GM21423 (cell line): ENCODE measurements around the gene CBR1.
"Not testable (repeated sequence)": the region's sequence is repeated elsewhere in the genome, so short reads cannot be mapped to it uniquely, and the experiment has no call there.

Experiments
- ATAC-seq: cut with Tn5 transposase; IDR thresholded peaks from one replicate; pipeline ENCODE4 v1.9.1; 2021; ENCODE audit warnings: mild to moderate bottlenecking, moderate library complexity; ENCODE audit not compliant: unreplicated experiment

Gene CBR1

DNA sequence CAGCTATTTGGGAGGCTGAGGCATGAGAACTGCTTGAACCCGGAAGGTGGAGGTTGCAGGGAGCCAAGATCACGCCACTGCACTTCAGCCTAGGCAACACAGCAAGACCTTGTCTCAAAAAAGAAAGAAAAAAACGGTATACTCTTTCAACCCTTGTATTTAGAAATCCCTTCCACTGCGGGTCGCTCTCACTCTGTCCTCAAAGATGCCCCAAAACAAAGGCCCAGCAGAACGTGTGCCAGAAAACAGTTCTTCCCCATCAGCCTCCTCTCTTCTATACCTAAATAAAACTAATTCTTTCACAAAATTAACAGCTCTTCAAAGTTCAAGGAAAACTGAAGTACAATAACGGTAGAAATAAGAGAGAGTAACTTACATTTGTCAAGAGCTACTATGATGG lies 22.7 kb upstream of the CBR1 start:
- ATAC-seq: no peak

DNA sequence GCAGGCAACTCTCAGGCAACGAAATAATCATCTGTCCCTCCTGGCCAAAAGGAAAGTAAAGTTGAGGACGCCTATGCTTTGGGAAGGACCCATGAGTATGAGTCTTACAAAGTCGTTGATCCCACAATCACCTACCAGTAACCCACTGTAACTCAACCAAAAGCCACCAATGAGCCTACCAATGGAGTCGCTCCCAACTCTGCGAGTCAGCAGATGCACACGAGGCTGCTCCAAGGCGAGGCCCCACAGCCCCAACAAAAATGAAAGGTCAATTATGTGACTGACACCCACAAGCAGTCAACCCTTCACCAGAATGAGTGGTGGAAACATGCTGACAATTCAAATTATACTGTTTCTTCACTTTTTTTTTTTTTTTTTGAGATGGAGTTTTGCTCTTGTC lies 21.5 kb upstream of the CBR1 start:
- ATAC-seq: no peak

DNA sequence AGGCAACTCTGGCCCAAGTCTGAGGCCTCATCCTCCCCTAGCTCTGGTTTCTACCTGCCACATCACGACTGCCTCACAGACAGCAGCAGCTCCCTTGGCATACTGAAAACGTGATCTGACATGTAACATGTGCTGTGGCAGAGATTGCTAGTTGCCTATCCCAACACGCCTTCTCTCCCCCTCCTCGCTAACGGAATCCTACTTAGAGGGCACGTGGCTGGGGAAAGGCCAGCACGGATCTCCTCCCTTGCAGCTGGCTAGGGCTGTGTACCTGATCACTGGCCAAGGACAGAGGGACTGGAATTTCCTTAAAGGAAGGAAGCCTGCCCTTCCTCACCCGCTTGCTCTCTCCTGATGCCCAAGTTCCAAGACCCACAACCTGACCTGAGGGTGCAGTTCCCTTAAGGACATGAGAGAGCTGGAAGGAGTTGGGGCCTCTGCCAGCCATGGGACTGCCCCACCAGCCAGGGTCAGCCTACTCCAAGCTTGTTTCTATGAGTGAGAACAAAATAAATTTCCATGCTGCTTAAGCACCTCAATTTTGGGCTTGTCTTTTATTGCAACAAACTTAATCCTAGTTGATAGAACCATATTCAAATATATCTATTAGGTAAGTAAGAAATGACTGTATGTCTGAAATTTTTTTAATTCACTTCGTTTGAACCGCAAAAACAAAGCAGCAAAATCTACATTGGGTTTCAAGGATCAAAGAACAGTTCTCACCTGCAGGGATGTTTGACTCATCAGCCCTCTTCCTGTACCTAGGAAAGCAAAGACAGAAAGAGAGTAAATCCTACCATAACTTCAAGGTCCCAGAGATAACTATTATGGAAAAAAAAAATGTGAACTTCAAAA lies 16.7 kb upstream of the CBR1 start:
- no peak for ATAC-seq

DNA sequence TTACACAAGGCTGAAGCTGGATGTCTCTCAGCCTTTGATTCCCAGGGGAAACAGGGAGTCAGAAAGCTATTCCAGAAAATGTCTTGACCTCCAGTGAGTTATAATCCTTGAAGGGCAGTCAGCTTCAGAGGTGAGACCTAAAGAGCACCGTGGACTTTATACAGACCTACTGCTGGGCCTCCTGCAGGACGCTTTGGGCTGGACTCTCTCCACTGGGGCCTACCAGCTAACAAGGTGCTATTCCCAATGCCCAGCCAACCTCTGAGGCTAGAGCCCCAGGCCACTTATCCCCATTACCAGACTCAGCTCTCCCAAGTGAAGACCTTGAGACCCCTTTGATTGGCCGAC lies 16.1 kb upstream of the CBR1 start:
- ATAC-seq: no peak

DNA sequence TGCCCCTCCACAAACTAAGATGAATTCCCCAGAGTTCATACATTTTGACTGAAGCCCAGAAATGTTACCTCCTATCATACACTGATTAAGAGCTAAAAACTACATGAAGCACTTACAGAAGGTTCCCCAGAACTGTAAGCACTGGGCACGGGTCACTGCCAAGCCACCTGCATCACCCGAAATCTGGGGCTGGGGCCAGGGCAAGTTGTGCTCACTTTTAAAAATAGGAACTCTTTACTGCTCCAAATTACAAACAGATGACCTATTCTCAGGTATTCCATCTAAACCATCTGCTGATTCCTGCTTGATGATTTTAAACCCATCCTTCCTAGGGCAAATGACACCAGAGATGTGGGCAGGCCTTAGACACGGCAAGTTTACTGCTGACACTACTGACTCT lies 14.3 kb upstream of the CBR1 start:
- no peak for ATAC-seq

DNA sequence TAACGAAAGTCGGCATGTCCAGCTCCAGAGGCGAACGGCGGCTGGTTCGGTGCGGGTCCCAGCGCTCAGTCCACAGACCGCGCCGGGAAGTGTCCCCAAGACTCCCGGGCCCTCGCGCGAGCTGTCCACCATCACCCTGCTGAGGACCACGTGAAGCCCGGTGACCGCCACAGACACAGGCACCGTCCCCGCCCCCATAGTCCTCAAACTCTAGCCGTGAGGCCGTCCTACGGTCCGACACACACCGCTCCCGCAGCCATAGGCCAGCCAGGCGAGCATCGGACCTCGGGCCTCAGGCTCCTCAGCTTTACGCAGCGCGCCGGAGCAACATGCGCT lies 10.0 kb upstream of the CBR1 start:
- ATAC-seq: peak; percentile 37

DNA sequence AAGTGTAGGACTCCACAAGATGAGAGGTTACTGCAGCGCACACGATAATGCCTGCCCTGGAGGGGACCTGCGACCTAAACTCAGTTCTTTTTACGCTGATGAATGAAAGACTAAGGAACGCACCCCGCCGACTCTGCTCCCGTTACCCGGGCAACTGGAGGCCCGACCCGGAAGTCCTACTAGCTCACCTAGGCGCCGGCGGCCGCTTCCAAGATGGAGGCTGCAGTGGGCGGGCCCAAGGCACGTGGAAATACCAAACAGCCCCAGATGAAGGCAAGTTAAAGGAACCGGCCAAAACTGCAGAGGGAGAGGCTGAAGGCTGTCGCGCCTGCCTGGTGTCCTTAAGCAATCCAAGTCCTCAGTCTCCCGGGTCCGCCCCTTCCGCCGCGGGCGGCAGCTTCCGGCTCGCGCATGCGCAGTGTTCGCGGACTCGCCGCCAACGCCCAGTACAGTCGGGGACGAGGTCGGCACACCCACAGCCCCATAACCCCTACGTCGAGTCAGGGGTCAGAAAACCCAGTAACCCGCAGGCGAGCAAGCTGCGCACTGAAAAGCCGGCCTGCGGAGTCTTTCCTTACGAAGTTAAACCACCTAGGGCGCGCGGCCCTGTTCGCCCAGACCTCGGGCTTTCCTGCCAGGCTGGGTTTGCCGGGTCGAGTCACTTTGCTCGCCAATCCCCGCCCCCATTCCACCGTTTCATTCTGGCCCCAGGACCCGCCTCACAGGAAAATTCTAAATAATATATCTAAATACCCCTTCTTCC lies 9.5 kb upstream of the CBR1 start, which contains the start of gene SETD4:
Gene SETD4, minus strand, starts transcription at position 368 of the 763 bp plus-strand sequence. CDS start 1,638 bp downstream, outside the sequence.
- peak; percentile 86 for ATAC-seq

DNA sequence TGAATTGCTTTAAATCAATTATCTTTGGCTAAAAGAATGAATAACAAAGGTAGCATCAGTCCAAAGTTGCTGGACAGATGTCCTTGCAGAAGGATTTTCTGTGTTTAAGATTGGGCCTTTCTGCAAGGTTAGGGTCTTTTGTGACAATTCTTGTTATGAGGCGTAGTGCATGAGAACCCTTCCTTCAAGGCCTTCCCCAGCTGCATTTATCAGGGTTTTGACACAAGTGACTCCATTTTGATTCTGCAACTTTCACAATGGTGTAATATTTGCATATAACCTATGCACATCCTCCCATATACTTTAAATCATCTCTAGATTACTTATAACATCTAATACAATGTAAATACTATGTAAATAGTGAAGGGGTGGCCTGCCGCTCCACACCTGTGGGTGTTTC lies 8.4 kb upstream of the CBR1 start:
- no peak for ATAC-seq

DNA sequence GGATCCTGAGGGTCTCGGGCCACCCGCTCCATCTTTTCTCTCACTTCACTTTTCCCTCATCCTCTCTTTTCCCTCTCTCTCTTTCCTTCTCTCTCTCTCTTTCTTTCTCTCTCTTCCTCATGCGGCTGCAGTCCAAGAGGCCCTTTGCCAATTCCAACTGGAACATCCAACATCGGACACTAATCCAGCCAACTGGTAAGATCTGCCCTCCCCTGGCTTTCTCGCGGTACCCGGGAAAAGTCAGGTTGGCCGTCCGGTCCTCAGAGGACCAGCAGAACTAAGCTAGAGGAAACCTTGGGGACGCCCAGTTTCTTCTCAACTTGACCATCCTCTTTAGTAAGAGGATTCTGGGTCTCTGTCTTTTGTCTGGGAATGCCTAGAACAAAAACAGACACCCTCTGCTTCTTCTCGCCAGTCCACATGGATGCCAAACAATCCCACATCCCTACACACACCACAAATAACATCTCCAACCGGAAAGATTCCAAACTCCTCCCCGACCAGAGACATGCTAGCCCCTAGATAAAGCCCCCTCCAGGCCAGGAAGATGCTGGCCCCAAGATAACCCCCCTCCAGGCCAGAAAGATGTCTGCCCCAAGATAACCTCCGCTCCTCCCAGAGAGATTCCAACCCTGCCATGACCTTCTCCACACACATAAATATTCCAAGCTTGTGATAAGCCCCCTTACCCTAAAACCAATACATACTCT lies 6.3 kb upstream of the CBR1 start:
- no peak for ATAC-seq

DNA sequence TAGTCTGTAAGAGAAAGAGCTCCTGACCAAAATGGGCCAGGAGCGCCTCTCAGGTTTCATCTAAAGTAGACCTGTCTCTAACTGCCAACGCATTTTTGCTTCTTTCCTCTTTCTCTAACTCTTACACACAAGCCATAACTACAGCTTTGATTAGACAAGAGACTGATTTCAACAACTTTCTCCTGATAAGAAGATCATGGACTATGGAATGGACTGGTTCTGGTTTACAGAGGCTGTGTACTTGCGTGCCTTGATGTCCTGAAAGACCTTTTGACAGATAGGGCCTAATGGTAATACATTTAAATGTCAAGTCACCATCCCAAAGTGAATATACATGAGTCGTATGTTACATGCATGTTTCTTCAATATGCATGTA lies 5.8 kb upstream of the CBR1 start:
- no peak for ATAC-seq

DNA sequence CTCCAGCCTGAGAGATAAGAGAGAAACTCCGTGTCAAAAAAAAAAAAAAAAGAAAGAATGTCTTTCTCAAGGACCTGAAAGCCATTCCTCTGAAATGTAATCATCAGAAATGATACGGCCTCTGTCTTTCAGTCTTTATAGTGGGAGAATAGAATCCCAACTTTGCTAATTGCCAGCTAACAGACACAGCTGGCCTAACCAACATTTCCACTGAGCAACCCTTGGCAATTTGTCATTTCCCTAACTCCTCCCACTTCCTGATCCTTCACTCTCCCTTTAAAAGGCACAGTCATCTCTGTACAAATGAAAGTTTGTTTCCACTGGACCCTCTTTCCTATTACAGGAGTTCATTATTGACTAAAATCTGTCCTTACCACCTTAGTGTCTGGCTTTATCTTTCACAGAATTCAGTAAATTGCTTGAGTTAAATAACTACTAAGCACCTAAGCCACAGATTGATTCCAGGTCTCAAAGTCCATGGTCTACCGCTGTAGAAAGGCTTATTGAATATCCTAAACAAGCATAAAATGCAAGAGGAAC lies 4.3 kb upstream of the CBR1 start:
- ATAC-seq: no peak

DNA sequence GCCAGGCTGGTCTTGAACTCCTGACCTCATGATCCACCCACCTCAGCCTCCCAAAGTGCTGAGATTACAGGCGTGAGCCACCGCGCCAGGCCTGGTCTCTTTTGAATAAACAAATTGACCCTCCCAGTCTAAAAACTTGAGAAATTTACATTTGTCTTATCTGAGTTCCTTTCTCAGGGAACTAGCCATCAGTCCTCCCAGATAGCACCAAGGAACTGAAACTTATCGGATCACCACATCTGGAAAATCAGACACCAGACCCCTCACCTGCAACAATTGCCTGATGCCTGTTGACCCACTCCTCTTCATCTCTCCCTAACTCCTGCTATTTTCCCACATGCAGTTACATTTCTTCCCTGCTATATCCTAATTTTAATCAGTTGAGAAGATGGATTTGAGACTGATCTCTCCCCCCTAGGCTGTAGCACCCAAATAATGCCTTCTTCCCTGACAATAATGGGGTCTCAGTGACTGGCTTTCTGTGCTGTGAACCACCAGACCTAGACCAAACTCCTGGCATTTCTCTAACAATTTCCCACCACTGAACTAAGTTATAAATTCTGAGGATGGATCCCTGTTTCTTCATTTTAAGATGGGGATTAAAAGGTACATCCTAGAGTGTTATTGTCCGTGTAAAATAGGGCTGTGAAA lies 951 bp upstream of the CBR1 start:
- ATAC-seq: no peak

DNA sequence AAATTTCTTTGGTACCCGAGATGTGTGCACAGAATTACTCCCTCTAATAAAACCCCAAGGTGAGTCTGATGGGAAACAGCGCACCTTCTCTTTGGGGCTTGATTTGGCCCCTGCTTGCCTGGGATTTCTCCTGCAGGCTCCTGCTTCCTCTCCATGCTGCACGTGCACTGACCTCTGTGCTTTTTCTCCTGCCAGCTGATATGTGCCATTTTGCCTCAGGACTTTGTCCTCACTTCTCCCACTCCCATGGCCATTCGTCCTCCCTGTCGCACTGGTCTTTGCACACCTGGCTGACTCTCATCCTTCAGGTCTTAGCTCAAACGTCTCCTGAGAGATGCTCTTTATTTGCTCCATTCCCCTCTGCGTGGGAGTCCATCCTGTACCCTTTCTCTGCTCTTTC lies 1.2 kb downstream of the CBR1 start:
- ATAC-seq: no peak

DNA sequence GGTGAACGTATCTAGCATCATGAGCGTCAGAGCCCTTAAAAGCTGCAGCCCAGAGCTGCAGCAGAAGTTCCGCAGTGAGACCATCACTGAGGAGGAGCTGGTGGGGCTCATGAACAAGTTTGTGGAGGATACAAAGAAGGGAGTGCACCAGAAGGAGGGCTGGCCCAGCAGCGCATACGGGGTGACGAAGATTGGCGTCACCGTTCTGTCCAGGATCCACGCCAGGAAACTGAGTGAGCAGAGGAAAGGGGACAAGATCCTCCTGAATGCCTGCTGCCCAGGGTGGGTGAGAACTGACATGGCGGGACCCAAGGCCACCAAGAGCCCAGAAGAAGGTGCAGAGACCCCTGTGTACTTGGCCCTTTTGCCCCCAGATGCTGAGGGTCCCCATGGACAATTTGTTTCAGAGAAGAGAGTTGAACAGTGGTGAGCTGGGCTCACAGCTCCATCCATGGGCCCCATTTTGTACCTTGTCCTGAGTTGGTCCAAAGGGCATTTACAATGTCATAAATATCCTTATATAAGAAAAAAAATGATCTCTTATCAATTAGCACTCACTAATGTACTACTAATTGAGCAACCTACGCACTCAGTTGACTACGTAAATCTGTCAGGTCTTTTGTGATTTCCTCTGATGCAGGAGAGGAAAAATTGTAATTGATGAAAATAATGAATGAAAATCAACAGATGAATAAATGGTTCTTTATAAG lies 2.8 kb downstream of the CBR1 start:
- ATAC-seq: no peak

DNA sequence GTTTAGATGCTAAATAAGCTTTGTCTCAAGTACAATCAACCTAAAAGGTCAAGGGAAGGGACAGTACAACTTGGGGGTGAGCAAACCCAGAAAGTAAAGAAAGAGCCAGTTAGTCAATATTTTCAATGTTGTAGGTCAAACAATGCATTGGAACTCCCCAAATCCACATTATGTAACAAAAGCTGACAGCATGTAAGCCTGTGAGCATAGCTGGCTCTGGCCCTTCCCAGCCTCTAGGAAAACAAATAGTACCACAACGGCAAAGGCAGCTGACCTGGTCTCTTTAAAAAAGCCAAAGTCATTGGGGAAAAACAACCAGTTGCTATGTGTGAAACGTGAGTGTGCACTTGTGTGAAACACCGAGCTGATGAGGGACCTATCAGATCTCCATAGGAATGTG lies 3.4 kb downstream of the CBR1 start:
- no peak for ATAC-seq

DNA sequence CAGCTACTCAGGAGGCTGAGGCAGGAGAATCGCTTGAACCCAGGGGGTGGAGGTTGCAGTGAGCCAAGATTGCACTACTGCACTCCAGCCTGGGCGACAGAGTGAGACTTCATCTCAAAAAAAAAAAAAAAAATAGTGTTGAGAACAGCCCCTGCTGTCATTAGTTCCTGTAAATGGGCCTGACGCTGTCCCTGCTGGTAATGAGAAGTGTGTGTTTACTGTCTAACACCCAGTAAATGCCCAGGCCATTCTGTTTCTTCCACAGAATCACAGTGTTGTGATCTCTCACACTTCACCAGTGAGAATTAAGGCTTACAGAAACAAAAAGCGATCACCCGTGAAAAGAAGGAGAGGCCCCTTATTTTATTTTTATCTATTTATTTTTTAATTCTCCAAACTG lies 4.1 kb downstream of the CBR1 start:
- ATAC-seq: not testable (repeated sequence)

DNA sequence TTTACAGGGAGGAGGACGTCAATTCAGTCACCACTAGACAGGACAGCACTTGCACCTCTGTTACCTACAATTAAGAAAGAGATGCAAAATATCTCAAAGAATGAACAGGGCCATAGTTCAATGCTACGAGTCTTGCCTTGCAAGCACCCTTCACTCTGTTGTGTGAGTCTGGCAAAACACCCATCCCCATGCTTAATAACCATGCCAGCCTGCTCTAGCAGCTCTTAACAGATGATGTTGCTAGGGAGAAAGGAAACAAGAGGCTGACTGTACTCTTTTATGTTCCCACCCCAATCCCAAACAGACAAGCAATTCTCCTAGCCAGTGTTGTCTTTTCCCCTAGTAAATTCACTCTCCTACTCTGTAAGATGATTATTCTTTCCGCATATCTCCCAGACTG lies 5.3 kb downstream of the CBR1 start:
- ATAC-seq: no peak

DNA sequence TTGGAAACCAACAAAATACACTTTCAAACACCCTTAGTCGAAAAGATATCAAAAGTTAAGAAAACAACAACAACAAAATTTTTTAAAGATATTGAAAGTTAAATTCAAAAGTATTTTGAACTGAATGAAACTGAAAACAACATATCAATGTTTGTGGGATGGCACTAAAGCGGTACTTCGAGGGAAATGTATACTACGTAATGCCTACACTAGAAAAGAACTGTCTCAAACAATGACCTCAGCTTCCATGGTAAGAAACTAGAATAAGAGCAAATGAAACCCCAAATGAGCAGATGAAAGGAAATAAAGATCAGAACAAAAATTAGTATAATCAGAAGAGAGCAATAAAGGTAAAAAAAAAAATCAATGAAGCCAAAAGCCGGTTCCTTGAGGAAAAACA lies 6.1 kb downstream of the CBR1 start:
- no peak for ATAC-seq

DNA sequence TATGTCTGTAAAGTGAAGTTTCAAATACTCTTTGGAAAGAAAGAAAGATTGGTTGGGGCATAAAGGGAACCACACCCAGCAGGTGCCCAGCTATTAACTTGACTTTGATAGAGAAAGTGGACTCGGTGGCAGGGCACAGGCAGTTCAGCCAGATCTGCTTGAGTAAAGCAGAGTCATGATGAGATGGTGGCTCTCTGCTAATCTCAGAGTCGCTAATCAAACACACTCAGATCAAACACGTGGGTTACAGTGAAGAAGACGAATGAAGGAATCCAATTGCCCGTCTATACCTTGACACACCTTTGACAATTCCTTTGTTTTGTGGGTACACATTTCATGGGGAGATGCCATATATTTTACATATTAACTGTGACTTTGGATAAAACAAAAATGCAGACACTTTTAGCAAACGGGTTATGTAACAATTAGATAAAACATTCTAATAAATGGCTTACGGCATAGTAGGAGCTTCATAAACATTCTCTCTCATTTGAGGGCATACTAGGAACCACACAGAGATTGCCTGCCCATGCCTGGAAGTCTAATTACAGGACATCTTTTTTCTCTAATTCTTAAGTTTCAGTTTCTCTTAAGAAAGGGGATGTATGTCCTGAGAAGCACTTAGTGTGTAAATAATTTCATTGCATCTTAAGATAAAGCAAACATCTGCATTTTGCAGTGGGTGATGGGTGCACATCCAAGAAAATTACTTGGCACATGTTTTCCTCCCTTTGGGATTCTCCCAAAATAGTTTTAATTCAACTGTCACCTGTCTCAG lies 7.2 kb downstream of the CBR1 start:
- ATAC-seq: no peak

DNA sequence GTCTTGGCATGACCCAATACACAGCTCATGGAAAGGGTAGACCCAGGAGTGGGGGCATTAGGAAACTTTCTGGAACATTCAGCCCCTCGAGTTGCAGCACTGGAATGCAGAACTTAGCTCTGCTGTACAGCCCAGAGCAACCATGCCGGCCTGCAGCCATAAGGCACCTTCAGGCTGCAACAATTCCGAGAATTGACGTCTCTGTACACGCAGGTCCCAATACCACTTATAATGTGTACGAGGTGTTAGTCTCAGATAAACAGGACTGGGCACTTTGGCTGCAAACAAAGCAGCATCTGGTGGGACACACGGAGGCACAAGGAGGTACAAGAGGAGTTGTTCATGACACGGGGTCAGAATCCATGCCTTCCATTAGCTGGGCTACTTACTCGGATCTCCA lies 7.9 kb downstream of the CBR1 start:
- no peak for ATAC-seq
